Loucy (cell line): ENCODE measurements around the gene SLCO4A1.

Experiments
- EZH2phosphoT487 ChIP-seq: fragments of 200-600 bp; IDR thresholded peaks from 2 replicates; pipeline ENCODE4 v1.6.1; 2018; ENCODE audit warnings: antibody characterized with exemption, mild to moderate bottlenecking, moderate library complexity, borderline replicate concordance
- TF ChIP-seq, protein P1 (sequence below): fragments of 200-600 bp; sonication (generic); conservative IDR thresholded peaks from 2 replicates; pipeline ENCODE4 v1.5.1; 2014; ENCODE audit warnings: mild to moderate bottlenecking, antibody characterized with exemption, low read length

DNA sequence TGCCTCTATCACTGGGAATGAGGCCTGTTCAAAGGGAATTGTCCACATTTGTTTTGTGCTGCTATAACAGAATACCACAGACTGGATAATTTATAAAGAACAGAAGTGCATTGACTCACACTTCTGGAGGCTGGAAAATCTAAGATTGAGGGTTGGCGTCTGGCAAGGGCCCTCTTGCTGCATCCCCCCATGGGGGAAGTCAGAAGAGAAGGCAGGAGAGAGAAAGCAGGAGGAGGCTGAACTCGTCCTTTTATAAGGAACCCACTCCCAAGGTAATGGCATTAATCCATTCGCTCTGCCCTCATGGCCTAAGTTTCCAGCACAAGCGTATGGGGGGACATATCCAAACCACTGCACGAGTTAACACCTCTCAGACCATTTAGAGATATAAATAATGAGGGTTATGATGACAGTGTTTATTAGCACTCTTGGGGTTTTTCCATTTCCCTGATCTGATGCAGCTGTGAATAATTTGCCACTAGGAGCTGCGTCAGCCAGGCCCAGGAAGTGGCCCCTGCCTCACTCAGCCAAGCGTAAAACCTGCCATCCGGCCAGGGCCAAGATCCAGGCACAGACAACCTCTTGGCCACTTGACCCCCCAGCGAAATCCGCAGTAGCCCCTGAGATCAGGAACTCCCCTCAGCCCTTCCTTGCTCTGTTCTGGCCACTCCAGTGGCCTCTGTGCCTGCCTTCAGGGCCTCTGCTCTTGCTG lies 14.2 kb upstream of the SLCO4A1 start:
- TF ChIP-seq, protein P1, sequence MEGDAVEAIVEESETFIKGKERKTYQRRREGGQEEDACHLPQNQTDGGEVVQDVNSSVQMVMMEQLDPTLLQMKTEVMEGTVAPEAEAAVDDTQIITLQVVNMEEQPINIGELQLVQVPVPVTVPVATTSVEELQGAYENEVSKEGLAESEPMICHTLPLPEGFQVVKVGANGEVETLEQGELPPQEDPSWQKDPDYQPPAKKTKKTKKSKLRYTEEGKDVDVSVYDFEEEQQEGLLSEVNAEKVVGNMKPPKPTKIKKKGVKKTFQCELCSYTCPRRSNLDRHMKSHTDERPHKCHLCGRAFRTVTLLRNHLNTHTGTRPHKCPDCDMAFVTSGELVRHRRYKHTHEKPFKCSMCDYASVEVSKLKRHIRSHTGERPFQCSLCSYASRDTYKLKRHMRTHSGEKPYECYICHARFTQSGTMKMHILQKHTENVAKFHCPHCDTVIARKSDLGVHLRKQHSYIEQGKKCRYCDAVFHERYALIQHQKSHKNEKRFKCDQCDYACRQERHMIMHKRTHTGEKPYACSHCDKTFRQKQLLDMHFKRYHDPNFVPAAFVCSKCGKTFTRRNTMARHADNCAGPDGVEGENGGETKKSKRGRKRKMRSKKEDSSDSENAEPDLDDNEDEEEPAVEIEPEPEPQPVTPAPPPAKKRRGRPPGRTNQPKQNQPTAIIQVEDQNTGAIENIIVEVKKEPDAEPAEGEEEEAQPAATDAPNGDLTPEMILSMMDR, result no peak
- no peak for TF ChIP-seq EZH2phosphoT487
